ENCODE results near the gene VASH1. TPM values are rescaled to one million over a fixed set of nuclear protein-coding genes. Genes with fewer than 3 reads are reported as not detected.
A peak's percentile ranks its signal among the peaks of the same experiment; 100 is the strongest.

Gene VASH1
- total RNA-seq, 3 donors from 2014 or later, result 4.8 to 11.6 (median 5.4) TPM

GRCh38 chr14:76808011-76808410 is 46.7 kb downstream of the VASH1 start:
- no peak for TF ChIP-seq CTCF (IDR thresholded peaks at IDR 0.05)
- H3K4me1 ChIP-seq (ENCODE audit: low read depth), result peaks cover 3% of the 10 kb centered on the region
- no peaks in the 10 kb centered on the region for H3K9me3 ChIP-seq
- no peak for ATAC-seq
- no peaks in the 10 kb centered on the region for H3K36me3 ChIP-seq (ENCODE audit: low read depth)
- DNase-seq, result no peak
- no peak overlapping the region for H3K4me3 ChIP-seq
- intact Hi-C loops (cut with DNase I, micrococcal nuclease), result no loop called here

- no peaks in the 10 kb centered on the region for H3K36me3 ChIP-seq (ENCODE audit: low read depth)
- peaks cover 3% of the 10 kb centered on the region for H3K4me1 ChIP-seq (ENCODE audit: low read depth)
- TF ChIP-seq CTCF (IDR thresholded peaks at IDR 0.05), result no peak
- no peak overlapping the region for H3K4me3 ChIP-seq
- intact Hi-C loops (cut with DNase I, micrococcal nuclease), result no loop called here
- no peak for ATAC-seq
- no peak for DNase-seq
- no peaks in the 10 kb centered on the region for H3K9me3 ChIP-seq
Observed at GRCh38 chr14:76808990-76809389, 47.7 kb downstream of the VASH1 start.

GRCh38 chr14:76810525-76810924 is 49.3 kb downstream of the VASH1 start:
- H3K9me3 ChIP-seq, result no peaks in the 10 kb centered on the region
- no peaks in the 10 kb centered on the region for H3K36me3 ChIP-seq (ENCODE audit: low read depth)
- intact Hi-C loops (cut with DNase I, micrococcal nuclease), result no loop called here
- ATAC-seq (no peak), DNase-seq (no peak)
- TF ChIP-seq CTCF (IDR thresholded peaks at IDR 0.05), result no peak
- no peak overlapping the region for H3K4me3 ChIP-seq
- H3K4me1 ChIP-seq (ENCODE audit: low read depth), result peaks cover 3% of the 10 kb centered on the region

GRCh38 chr14:76810953-76811400 is 49.7 kb downstream of the VASH1 start:
- peaks cover 3% of the 10 kb centered on the region for H3K4me1 ChIP-seq (ENCODE audit: low read depth)
- DNase-seq, result peak in 1 of 3 donors; percentile 38
- H3K4me3 ChIP-seq, result no peak overlapping the region
- ATAC-seq, result peak; percentile 16
- no peak for TF ChIP-seq CTCF (IDR thresholded peaks at IDR 0.05)
- intact Hi-C loops (cut with DNase I, micrococcal nuclease), result no loop called here
- no peaks in the 10 kb centered on the region for H3K9me3 ChIP-seq
- no peaks in the 10 kb centered on the region for H3K36me3 ChIP-seq (ENCODE audit: low read depth)

GRCh38 chr14:76811561-76811960 is 50.3 kb downstream of the VASH1 start:
- Histone ChIP-seq H3K4me3 (no peak overlapping the region), H3K36me3 (ENCODE audit: low read depth) (no peaks in the 10 kb centered on the region), H3K4me1 (ENCODE audit: low read depth) (peaks cover 3% of the 10 kb centered on the region), H3K9me3 (no peaks in the 10 kb centered on the region)
- intact Hi-C loops (cut with DNase I, micrococcal nuclease), result no loop called here
- no peak for DNase-seq
- no peak for ATAC-seq
- TF ChIP-seq CTCF (IDR thresholded peaks at IDR 0.05), result no peak

- Histone ChIP-seq H3K4me1 (ENCODE audit: low read depth) (peaks cover 3% of the 10 kb centered on the region), H3K4me3 (peak overlapping the region; percentile 53), H3K36me3 (ENCODE audit: low read depth) (no peaks in the 10 kb centered on the region), H3K9me3 (no peaks in the 10 kb centered on the region)
- intact Hi-C loops (cut with DNase I, micrococcal nuclease), result no loop called here
- DNase-seq, result no peak
- TF ChIP-seq CTCF (IDR thresholded peaks at IDR 0.05), result no peak
- peak; percentile 42 for ATAC-seq
Observed at GRCh38 chr14:76812093-76812421, 50.8 kb downstream of the VASH1 start.

Measured in mucosa of descending colon (tissue), 3 donors.